Muscle of back (tissue), 11 donors: ENCODE results near the gene STARD4. TPM values are rescaled to one million over a fixed set of nuclear protein-coding genes. Genes with fewer than 3 reads are reported as not detected.

Experiments used
- DNase-seq, 3 donors: peaks; one replicate each; pipeline versions ENCODE4 v3.0.0 to v3.0.0-alpha.2; 2013
- polyA plus RNA-seq, 10 donors: library from polyadenylated mRNA; unstranded; fragments of 120-200 nt; gene quantifications; one replicate each; pipeline ENCODE4 v1.2.1, GENCODE V29; 2013; ENCODE audit not compliant: insufficient read length in 10 of 10

Gene STARD4
- polyA plus RNA-seq, 10 donors: 5.2 to 11.8 (median 10.4) TPM

GRCh38 chr5:111472579-111472978, 39.8 kb downstream of the STARD4 start:
- DNase-seq: peak in 1 of 3 donors; percentile 29

DNA sequence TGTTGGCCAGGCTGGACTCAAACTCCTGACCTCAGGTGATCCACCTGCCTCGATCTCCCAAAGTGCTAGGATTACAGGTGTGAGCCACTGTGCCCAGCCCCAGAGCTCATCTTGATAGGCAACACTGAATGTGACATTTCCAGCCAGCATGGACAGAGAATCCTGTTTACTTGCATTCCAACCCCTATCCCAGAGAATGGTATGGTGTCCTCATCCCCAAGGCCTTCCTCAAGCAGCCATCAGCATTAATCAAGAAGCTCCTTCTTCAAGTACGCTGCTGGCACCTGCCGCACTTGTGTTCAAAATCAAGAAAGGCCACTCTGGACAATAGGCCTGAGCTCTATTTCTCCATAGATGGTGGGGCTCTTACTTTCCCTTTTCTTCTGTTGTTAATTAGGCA, 40.2 kb downstream of the STARD4 start:
- DNase-seq: no peak

DNA sequence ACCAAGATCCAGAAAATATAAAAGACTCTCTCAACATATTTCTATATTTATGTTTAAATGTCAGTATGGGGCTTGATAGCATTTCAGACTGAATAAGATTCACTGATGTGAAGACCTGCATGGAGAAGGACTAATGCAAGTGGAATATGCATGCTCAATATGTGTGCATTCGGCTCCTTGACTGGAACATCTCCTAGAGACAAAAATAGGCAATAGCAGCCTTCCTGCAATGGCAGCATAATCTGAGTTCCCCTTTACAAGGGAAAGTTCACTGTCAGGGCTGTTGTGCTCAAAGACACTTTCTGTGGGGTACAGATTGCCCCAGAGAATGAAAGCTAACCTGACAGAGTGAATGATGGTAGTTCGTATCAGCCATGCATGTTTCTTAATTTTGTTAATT, 42.4 kb downstream of the STARD4 start:
- DNase-seq: no peak

DNA sequence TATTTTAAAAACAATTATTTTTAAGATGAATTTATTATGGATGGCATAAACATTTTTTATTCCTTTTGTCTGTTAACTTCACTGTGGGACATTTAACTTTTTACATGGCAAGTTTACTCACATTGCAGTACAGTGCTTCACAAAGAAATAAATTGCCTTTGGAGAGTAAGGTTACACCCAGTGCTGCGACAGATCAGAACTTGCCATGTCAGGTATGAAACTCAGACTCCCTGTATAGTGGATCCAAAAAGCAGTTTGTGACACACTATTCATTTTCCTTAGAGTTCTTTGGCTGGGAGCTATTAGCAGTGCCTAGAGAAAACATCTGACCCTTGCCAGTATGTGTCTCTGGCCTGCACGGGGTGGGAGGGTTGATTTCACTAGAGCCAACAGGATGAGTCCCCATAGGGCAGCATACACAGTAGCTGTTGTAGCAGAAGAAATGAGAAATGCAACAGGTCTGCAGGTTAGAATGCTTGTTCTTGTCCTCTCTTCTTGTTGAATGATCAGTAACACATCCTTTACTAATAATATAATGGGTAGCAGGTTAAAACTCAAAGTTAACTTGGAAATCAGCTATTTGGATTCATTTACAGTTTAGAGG, 42.9 kb downstream of the STARD4 start:
- no peak for DNase-seq

DNA sequence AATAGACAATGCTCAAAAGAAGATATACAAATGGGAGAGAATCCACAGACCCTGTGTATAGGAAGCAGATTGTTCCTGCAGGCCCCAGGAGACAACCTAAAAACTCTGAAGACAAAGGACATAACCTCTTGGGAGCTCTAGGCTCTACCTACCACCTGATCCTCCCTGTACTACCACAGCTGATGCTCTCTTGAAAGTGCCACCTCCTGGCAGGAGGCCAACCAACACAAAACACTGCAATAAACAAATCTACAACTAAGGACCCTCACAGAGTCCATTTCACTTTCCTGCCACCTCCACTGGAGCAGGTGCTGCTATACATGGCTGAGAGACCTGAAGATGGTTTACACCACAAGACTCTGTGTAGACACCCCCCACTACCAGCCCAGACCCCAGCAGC, 49.0 kb downstream of the STARD4 start:
- DNase-seq: no peak

GRCh38 chr5:111461934-111462333, 50.4 kb downstream of the STARD4 start:
- DNase-seq: no peak

- DNase-seq: no peak
Observed at GRCh38 chr5:111461255-111461671, 51.1 kb downstream of the STARD4 start.

DNA sequence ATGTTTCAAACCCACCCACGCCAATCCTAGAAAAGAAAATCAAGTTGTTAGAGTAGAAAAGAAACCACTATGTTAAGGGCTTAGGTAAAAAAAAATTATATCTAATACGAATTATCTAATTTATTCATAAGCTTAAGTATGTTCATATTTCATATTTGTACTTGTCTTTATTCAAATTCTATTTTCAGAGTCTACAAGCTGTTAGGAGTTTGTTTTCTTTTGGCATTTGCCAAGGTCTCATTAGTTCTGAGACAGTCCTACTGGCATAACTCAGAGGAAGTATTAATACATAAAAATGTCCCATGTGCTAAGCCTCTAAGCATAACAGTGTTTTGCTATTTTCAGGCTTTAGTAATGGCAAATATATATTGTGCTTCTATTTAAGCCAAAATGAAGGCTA, 57.6 kb downstream of the STARD4 start:
- peak in 1 of 3 donors; percentile 14 for DNase-seq

GRCh38 chr5:111454198-111454622, 58.1 kb downstream of the STARD4 start:
- DNase-seq: peak in 1 of 3 donors; percentile 38

DNA sequence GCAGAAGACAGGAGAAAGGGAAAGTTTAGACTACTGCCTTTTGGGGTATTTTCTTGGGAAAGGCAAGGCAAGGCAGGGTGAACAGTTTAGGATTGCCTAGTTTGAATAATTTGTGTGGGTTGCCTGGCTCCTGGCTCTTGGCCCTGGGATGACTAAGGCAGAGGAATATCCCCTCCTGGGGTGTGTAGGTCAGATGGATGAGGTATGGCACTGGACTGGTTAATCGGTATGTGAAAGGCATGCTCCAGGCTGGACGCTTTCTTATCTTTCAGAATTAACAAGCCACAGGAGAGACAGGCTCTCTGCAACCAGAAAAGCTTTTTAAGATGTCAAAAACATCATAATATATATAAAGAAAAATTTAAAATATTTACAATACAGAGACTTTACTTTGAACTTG, 58.6 kb downstream of the STARD4 start:
- DNase-seq: no peak

GRCh38 chr5:111453295-111453694, 59.0 kb downstream of the STARD4 start:
- no peak for DNase-seq

- DNase-seq: no peak
Observed at GRCh38 chr5:111447822-111448221, 64.5 kb downstream of the STARD4 start.

- no peak for DNase-seq
Observed at GRCh38 chr5:111447099-111447498, 65.2 kb downstream of the STARD4 start.

Other genes with a start within 250 kb of the STARD4 start
- gene NREP, start 244.7 kb upstream of the STARD4 start, polyA plus RNA-seq: 100 to 1,000 TPM; 330 to 377 (median 359) TPM